Breast epithelium (tissue), 3 donors: ENCODE measurements around the gene WBP11.

Experiments
- POLR2AphosphoS5 ChIP-seq, 3 donors: sonication (generic); formaldehyde crosslinking; IDR thresholded peaks; one replicate each; pipeline ENCODE4 v1.6.1; 2017; ENCODE audit warnings: antibody characterized with exemption in 3 of 3
- TF ChIP-seq, protein P1 (sequence below), 3 donors: fragments of 450-650 bp; IDR thresholded peaks; one replicate each; pipeline ENCODE4 v1.5.1; 2016 to 2017; ENCODE audit warnings: antibody characterized with exemption in 3 of 3, mild to moderate bottlenecking in 3 of 3, moderate library complexity in 3 of 3

DNA sequence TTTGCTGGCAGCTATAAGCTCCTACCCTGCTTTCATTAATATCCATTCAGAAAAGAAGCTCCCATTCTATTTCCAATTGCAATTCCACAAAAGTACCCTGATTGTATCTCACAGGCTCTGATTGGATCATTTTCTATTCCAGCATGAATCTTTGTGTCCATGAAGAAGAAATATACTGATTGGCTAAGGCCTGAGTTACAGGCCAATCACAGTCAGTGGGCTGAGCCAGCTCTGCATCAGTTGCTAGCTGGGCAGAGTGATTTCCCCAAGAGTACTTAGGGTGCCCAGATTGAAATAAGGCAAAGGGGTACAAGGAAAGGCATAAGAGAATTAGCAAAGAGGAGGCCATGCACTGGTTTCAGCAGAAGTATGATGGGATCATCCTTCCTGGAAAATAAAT lies 25.6 kb upstream of the WBP11 start:
- TF ChIP-seq, protein P1, sequence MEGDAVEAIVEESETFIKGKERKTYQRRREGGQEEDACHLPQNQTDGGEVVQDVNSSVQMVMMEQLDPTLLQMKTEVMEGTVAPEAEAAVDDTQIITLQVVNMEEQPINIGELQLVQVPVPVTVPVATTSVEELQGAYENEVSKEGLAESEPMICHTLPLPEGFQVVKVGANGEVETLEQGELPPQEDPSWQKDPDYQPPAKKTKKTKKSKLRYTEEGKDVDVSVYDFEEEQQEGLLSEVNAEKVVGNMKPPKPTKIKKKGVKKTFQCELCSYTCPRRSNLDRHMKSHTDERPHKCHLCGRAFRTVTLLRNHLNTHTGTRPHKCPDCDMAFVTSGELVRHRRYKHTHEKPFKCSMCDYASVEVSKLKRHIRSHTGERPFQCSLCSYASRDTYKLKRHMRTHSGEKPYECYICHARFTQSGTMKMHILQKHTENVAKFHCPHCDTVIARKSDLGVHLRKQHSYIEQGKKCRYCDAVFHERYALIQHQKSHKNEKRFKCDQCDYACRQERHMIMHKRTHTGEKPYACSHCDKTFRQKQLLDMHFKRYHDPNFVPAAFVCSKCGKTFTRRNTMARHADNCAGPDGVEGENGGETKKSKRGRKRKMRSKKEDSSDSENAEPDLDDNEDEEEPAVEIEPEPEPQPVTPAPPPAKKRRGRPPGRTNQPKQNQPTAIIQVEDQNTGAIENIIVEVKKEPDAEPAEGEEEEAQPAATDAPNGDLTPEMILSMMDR (IDR thresholded peaks at IDR 0.05), result no peak
- no peak for TF ChIP-seq POLR2AphosphoS5 (IDR thresholded peaks at IDR 0.05)
